ENCODE results near the gene CCDC148. TPM values are rescaled to one million over a fixed set of nuclear protein-coding genes. Genes with fewer than 3 reads are reported as not detected.
"Not testable (repeated sequence)": the region's sequence is repeated elsewhere in the genome, so short reads cannot be mapped to it uniquely, and the experiment has no call there.

Gene CCDC148
- polyA plus RNA-seq, 3 donors from 2014 or later = not detected

DNA sequence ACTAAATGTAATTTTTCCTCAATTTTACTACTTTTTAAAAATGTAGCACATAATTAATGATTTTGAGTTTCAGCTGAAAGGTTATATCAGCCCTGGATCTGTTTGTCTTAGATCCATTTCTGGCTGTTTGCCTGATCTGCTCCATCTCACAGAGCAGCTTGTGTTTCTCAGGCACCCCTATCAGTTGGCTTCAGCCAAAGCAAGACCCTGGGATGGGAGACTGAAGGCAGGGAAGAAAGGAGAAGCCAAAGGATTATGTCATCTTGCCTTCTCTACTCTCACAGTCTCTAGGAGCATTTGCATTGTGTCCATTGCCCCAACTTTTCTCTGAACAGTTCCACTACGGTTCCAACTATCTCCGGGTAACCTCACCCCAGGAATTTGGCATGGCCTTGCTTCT, 110.5 kb downstream of the CCDC148 start:
- Mint-ChIP-seq H3K27me3 (ENCODE audit: low read depth in 3 of 3) (peaks cover 0 to 2% (median 0%) of the 10 kb centered on the region in 3 donors), H3K27ac (no peak overlapping the region), H3K36me3 (no peaks in the 10 kb centered on the region), H3K4me3 (no peak overlapping the region), H3K4me1 (no peaks in the 10 kb centered on the region), H3K9me3 (peaks cover 0 to 2% (median 0%) of the 10 kb centered on the region in 6 donors)
- DNase-seq = no peak

DNA sequence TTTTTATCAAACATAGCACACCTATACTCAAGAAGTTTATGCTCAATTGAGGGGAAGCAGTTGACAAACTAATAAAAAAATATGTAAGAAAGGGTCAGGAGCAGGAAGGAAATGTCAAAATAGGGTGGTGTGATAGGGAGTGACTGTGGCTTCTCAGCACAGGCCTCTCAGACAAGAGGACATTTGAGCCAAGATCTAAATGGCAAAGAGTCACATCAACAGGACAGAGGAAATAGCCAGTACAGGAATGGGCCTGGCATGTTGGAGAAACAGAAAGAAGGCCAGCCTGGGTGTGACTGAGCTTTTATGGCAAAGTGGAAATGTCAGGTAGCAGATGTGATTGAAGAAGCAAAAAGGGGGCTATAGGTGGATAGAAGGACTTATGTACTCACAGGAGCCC, 117.0 kb downstream of the CCDC148 start:
- Mint-ChIP-seq H3K9me3 (peaks cover 0 to 4% (median 0%) of the 10 kb centered on the region in 6 donors), H3K27ac (no peak overlapping the region), H3K4me3 (no peak overlapping the region), H3K4me1 (no peaks in the 10 kb centered on the region), H3K27me3 (ENCODE audit: low read depth in 3 of 3) (peaks cover 0 to 1% (median 0%) of the 10 kb centered on the region in 3 donors), H3K36me3 (no peaks in the 10 kb centered on the region)
- DNase-seq = no peak

DNA sequence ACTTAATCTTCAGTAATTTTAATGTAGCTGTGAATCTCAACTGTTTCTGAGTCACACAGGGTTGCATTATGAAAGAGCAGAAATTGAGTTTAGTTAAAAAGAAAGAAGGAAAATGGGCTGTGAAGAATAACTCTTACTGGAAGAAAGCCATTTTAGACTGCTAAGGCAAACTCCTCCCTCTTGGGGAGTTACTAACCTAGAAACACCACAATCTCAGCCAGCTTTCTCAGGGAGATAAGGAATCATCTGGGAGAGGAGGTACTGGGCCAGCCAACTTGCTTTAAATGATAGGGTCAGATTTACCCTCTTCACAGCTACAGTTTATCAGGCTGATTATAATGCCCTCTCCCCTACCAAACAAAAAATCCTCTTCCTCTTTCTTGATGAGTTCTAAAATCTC, 119.5 kb downstream of the CCDC148 start:
- no peak overlapping the region for H3K4me3 Mint-ChIP-seq
- H3K4me1 Mint-ChIP-seq = no peaks in the 10 kb centered on the region
- H3K27me3 Mint-ChIP-seq (ENCODE audit: low read depth in 3 of 3) = peaks cover 0 to 3% (median 1%) of the 10 kb centered on the region in 3 donors
- H3K9me3 Mint-ChIP-seq = peaks cover 0 to 9% (median 4%) of the 10 kb centered on the region in 6 donors
- H3K36me3 Mint-ChIP-seq = no peaks in the 10 kb centered on the region
- no peak for DNase-seq
- H3K27ac Mint-ChIP-seq = no peak overlapping the region

DNA sequence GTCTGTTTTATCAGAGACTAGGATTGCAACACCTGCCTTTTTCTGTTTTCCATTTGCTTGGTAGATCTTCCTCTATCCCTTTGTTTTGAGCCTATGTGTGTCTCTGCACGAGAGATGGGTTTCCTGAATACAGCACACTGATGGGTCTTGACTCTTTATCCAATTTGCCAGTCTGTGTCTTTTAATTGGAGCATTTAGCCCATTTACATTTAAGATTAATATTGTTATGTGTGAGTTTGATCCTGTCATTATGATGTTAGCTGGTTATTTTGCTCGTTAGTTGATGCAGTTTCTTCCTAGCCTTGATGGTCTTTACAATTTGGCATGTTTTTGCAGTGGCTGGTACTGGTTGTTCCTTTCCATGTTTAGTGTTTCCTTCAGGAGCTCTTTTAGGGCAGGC, 124.8 kb downstream of the CCDC148 start:
- H3K27me3 Mint-ChIP-seq (ENCODE audit: low read depth in 3 of 3); H3K4me3 Mint-ChIP-seq; H3K4me1 Mint-ChIP-seq; H3K27ac Mint-ChIP-seq; H3K36me3 Mint-ChIP-seq; DNase-seq: not testable (repeated sequence)
- H3K9me3 Mint-ChIP-seq = peaks cover 0 to 13% (median 6%) of the 10 kb centered on the region in 6 donors

DNA sequence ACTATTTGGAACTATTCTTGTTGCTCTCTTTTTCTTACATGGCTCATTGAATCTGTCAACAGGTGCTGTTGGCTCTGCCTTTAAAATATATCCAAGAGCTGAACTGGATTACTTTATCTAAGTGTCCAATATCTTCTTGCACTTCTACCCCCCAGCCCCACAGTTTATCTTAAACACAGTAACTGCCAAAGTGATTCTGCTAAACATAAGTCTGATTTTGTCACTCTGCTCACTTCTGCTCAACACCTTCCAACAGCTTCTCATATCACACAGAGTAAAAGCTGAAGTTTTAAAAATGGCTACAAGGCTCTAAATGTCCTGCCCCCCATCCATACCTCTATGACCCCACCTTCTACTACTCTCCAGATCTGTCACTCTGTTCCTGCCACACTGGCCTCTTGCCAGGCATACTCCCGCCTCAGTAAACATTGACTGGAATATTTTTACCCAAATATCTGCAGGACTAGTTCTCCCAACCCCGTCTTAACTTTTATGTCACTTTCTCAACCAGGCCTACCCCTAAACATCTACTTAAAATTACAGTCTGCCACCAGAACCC, 130.7 kb downstream of the CCDC148 start:
- no peak for DNase-seq
- H3K27me3 Mint-ChIP-seq (ENCODE audit: low read depth in 3 of 3) = peaks cover 0 to 2% (median 1%) of the 10 kb centered on the region in 3 donors
- no peaks in the 10 kb centered on the region for H3K36me3 Mint-ChIP-seq
- H3K27ac Mint-ChIP-seq = no peak overlapping the region
- peaks cover 0 to 4% (median 0%) of the 10 kb centered on the region in 6 donors for H3K9me3 Mint-ChIP-seq
- H3K4me3 Mint-ChIP-seq = no peak overlapping the region
- no peaks in the 10 kb centered on the region for H3K4me1 Mint-ChIP-seq

DNA sequence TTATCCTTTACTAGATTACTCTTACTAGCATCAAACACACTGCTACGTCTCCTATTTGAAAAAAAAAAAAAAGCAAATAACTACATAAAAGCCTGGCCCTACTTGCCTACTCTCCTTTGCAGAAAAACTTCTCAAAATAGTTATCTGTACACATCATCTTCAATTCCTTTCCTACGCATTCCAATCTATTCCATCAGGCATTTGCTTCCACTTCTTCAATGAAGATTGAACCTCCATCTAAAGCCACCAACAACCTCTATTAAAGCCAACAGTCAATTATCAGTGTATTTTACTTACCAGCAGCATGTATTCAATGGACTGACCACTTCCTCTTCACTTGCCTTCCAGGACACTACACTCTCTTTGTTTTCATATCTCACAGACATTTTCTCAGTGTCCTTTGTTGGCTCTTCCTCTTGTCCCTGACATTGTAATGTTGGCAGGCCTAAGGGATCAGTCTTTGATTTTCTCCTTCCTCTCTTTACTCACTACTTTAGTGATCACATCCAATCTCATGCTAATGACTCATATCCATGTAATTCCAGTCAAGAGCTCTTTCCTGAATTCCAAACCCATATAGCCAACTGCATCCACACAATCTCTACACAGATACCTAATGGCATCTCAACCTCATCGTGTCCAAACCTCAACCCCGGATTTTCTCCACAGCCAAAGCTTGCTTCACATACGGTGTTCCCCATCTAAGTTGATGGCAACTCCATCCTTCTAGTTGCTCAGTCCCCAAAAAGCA, 131.3 kb downstream of the CCDC148 start:
- H3K4me3 Mint-ChIP-seq = no peak overlapping the region
- no peaks in the 10 kb centered on the region for H3K9me3 Mint-ChIP-seq
- peaks cover 0 to 2% (median 1%) of the 10 kb centered on the region in 3 donors for H3K27me3 Mint-ChIP-seq (ENCODE audit: low read depth in 3 of 3)
- no peaks in the 10 kb centered on the region for H3K4me1 Mint-ChIP-seq
- no peak for DNase-seq
- H3K27ac Mint-ChIP-seq = no peak overlapping the region
- H3K36me3 Mint-ChIP-seq = no peaks in the 10 kb centered on the region

DNA sequence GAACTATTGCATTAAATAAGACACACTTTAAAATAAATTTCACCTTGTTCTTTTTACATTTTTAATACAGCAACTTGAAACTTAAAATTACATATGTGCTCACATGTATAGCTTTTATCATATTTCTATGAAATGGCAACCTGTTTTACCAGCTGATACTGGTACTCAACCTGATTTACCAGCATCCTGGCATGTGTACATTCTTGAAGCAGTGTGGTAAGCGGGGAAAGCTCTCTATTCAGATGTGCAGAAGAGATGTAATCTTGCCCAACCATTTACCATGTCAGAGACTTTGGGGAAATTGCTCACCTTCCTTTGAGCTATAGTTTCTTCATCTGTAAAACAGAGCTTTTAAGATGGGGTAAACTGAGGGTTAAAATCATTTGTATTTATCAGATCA, 133.2 kb downstream of the CCDC148 start:
- Mint-ChIP-seq H3K36me3 (no peaks in the 10 kb centered on the region), H3K27ac (no peak overlapping the region), H3K4me3 (no peak overlapping the region), H3K9me3 (no peaks in the 10 kb centered on the region), H3K4me1 (no peaks in the 10 kb centered on the region), H3K27me3 (ENCODE audit: low read depth in 3 of 3) (peaks cover 0 to 3% (median 2%) of the 10 kb centered on the region in 3 donors)
- DNase-seq = no peak

DNA sequence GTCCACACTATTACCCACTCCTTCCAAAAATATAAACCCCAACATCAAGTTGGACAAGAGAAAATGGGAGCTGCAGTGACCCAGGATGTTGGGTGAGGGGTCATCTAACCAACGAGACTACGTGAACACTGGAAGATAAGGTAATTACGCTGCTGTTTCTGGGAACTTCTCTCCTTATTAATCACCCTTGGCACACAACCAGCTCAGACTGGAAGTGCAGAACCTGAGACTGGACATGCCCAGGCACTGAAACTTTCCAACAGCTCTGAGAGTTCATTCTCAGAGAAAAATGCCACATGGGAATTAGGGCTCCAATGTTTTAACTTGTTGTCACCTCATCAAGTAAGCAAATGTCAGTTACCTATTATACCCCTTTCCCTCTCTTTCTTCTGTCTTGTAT, 135.3 kb downstream of the CCDC148 start:
- Mint-ChIP-seq H3K9me3 (peaks cover 0 to 2% (median 0%) of the 10 kb centered on the region in 6 donors), H3K36me3 (no peaks in the 10 kb centered on the region), H3K4me1 (no peaks in the 10 kb centered on the region), H3K4me3 (no peak overlapping the region), H3K27me3 (ENCODE audit: low read depth in 3 of 3) (peaks cover 2 to 3% (median 2%) of the 10 kb centered on the region in 3 donors), H3K27ac (no peak overlapping the region)
- DNase-seq = no peak

DNA sequence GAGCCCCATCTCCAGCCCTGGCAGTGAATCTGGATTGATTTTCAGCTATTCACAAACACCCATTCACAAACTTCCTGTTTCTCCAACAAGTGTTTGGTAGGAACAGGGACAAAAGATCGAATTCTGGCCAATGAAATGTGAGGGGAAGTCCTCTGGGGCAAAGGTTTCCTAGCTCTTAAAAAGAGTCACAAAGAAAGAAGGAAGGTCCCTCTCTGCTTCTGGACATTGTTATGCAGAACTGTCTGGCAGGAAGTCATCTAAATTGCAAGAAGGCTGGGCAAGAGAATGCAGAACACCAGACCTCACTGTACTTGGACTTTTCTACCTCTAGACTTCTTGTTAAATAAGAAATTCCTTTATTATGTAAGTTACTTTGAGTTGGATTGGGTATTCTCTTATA, 137.3 kb downstream of the CCDC148 start:
- Mint-ChIP-seq H3K36me3 (no peaks in the 10 kb centered on the region), H3K27ac (no peak overlapping the region), H3K4me1 (peaks cover 0 to 6% of the 10 kb centered on the region in 2 donors), H3K4me3 (no peak overlapping the region), H3K9me3 (peaks cover 0 to 2% (median 0%) of the 10 kb centered on the region in 6 donors), H3K27me3 (ENCODE audit: low read depth in 3 of 3) (peaks cover 2 to 3% (median 2%) of the 10 kb centered on the region in 3 donors)
- no peak for DNase-seq

DNA sequence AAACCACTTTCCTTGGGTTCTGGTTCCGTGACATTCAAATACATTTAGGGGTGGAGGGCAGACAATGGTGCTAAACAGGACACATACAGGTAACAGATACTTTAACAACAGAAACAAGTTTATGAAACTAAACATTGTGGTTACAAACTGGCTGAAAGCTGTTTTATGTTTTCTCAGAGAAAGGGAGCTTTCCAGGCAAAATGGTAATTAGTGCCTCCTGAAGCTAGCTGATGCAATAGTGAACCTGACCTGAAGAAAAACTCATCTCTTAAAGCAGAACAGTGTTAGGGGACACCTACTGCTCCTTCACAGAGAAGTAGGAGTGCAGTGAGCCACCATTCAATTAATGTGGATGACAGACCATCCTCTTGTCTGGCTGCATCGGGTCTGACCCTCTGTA, 138.9 kb downstream of the CCDC148 start:
- Mint-ChIP-seq H3K27ac (no peak overlapping the region), H3K4me3 (no peak overlapping the region), H3K36me3 (no peaks in the 10 kb centered on the region), H3K27me3 (ENCODE audit: low read depth in 3 of 3) (peaks cover 2 to 3% (median 2%) of the 10 kb centered on the region in 3 donors), H3K9me3 (peaks cover 0 to 2% (median 0%) of the 10 kb centered on the region in 6 donors), H3K4me1 (peaks cover 0 to 6% of the 10 kb centered on the region in 2 donors)
- no peak for DNase-seq

DNA sequence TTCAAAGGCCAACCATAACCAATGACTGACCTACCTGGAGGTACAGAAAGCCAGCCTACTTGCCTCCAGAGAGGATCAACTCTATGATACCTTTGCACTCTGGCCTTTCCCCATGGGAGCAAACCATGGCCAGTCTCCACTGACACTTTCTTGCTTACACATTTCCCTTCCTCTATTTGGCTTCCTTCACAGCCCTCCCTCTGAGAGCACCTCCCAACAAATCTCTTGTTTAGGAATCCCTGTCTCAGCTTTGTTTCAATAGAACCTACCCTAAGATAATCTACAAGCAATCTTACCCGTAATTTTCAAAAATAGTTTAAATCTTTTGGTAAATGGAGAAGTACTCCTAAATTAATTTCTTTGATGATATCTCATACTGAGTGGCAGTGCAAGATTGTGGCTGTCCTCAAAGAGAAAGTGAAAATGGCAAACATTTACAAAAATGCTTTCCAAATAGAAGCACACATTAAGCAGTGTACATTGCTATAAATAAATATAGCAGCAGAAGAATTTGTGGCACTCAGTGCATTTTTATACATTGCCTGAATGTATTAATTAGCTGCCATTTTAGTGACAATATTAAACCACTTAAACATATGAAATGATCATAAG, 140.6 kb downstream of the CCDC148 start:
- Mint-ChIP-seq H3K9me3 (peaks cover 0 to 2% (median 0%) of the 10 kb centered on the region in 6 donors), H3K27ac (no peak overlapping the region), H3K36me3 (no peaks in the 10 kb centered on the region), H3K27me3 (ENCODE audit: low read depth in 3 of 3) (peaks cover 0 to 2% (median 2%) of the 10 kb centered on the region in 3 donors), H3K4me3 (no peak overlapping the region), H3K4me1 (peaks cover 0 to 6% of the 10 kb centered on the region in 2 donors)
- no peak for DNase-seq

DNA sequence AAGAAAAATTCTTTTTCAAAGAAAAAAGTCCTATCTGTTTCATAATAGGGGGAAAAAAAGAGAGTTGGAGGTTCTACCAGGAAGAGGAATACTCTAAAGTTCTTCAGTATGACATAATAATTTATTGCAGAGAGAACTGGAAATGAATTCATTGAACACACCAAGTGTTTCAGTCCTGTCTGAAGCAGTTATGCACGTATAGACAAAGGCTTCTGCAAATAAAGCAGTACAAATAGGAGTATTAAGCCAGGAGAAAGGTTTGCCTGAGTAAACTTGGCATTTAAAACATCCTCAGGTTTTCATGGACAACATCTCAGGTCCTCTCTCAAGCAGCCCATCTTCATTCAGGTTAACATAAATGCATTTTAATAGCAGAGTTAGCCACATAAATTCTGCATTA, 141.6 kb downstream of the CCDC148 start:
- no peak for DNase-seq
- Mint-ChIP-seq H3K4me3 (no peak overlapping the region), H3K4me1 (peaks cover 0 to 6% of the 10 kb centered on the region in 2 donors), H3K9me3 (peaks cover 0 to 2% (median 0%) of the 10 kb centered on the region in 6 donors), H3K27ac (no peak overlapping the region), H3K36me3 (no peaks in the 10 kb centered on the region), H3K27me3 (ENCODE audit: low read depth in 3 of 3) (peaks cover 0 to 2% (median 2%) of the 10 kb centered on the region in 3 donors)

DNA sequence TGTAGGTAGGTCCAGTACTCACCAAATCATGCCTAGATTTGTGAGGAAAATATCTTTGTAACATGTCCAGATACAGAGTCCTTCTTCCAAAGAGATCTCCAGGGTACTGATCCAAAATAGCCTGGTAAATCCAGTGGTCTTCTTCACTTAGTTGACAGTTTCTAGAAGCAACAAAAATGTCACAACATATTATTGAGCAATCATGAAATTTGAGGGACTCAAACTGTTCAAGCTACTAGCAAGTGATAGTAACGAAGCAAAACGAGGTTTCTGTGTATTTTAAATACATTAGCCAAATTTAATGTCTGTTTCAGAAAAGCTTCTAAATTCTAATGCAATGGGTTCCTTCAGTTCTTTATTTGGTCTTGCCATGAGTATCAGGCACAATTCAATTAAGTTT, 142.8 kb downstream of the CCDC148 start:
- DNase-seq = no peak
- Mint-ChIP-seq H3K9me3 (peaks cover 0 to 2% (median 0%) of the 10 kb centered on the region in 6 donors), H3K4me1 (peaks cover 0 to 6% of the 10 kb centered on the region in 2 donors), H3K36me3 (no peaks in the 10 kb centered on the region), H3K4me3 (no peak overlapping the region), H3K27ac (no peak overlapping the region), H3K27me3 (ENCODE audit: low read depth in 3 of 3) (peaks cover 0 to 2% (median 0%) of the 10 kb centered on the region in 3 donors)

DNA sequence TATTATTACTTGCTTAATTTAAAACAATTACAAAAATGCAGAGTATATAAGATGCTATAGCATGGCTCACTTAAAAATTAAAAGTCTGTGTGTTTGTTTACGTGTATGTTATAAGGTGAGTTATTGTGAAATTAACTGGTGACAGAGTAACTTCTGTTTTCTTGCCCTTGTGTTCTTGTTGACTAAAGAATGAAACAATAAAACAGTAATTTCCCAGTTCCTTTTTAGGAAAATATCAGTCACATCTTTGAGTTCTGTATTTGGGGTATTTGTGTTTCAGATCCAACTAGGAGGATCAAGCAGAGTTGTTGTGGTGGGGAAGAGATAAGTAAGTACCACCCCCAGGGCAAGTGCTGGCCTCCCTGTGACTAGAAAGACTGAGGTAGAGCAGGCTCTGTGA, 143.6 kb downstream of the CCDC148 start:
- Mint-ChIP-seq H3K36me3 (no peaks in the 10 kb centered on the region), H3K9me3 (peaks cover 0 to 2% (median 0%) of the 10 kb centered on the region in 6 donors), H3K27ac (no peak overlapping the region), H3K4me3 (no peak overlapping the region), H3K27me3 (ENCODE audit: low read depth in 3 of 3) (peaks cover 0 to 2% (median 0%) of the 10 kb centered on the region in 3 donors), H3K4me1 (peaks cover 0 to 6% of the 10 kb centered on the region in 2 donors)
- no peak for DNase-seq
